ENCODE measurements around the gene RIPPLY1. TPM values are rescaled to one million over a fixed set of nuclear protein-coding genes. Genes with fewer than 3 reads are reported as not detected.

Gene RIPPLY1
- total and polyA plus RNA-seq, 2 donors (not counting 1 experiment from before 2014, with no cell fraction given) = not detected

DNA sequence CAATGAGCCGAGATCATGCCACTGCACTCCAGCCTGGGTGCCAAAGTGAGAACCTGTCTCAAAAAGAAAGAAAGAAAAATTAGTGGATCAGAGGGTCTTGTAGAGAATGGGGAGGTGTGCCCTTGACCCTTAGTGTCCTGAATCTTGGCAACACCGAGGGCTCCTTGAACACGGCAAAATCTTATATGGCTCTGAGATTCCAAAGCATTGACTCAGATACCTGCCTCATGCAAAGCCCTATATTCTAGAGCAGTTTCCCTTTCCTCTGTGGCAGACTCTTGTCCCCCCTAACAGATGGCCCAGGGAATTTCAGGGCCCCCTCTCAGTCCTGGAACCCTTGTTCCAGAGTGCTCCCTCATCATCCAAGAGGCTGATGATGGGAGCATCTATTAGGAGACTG lies 23.9 kb upstream of the RIPPLY1 start:
- no peak overlapping the region for H3K9ac ChIP-seq (ENCODE audit: insufficient read depth, low read length)
- H3K27ac ChIP-seq (ENCODE audit: insufficient read depth, low read length) = no peak overlapping the region
- DNase-seq (ENCODE audit: low read depth in 2 of 2) = no peak
- H3K4me2 ChIP-seq (ENCODE audit: extremely low read depth, insufficient read depth, low read length) = no peak overlapping the region
- H3K79me2 ChIP-seq (ENCODE audit: control insufficient read depth, insufficient read depth, low read length) = no peaks in the 10 kb centered on the region
- no peaks in the 10 kb centered on the region for H3K27me3 ChIP-seq (ENCODE audit: control insufficient read depth, insufficient read depth, low read length)
- peaks cover 1% of the 10 kb centered on the region for H3K4me1 ChIP-seq (ENCODE audit: control insufficient read depth, extremely low read depth, insufficient read depth, low read length)
- no peak for TF ChIP-seq EZH2 (IDR thresholded peaks at IDR 0.05; ENCODE audit: low read length, missing control alignments)
- TF ChIP-seq, protein P1, sequence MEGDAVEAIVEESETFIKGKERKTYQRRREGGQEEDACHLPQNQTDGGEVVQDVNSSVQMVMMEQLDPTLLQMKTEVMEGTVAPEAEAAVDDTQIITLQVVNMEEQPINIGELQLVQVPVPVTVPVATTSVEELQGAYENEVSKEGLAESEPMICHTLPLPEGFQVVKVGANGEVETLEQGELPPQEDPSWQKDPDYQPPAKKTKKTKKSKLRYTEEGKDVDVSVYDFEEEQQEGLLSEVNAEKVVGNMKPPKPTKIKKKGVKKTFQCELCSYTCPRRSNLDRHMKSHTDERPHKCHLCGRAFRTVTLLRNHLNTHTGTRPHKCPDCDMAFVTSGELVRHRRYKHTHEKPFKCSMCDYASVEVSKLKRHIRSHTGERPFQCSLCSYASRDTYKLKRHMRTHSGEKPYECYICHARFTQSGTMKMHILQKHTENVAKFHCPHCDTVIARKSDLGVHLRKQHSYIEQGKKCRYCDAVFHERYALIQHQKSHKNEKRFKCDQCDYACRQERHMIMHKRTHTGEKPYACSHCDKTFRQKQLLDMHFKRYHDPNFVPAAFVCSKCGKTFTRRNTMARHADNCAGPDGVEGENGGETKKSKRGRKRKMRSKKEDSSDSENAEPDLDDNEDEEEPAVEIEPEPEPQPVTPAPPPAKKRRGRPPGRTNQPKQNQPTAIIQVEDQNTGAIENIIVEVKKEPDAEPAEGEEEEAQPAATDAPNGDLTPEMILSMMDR (conservative IDR thresholded peaks at IDR 0.05 in 1 of 2, IDR thresholded peaks at IDR 0.05 in 1 of 2; ENCODE audit: low read depth in 1 of 2, low read length in 2 of 2) = no peak
- no peaks in the 10 kb centered on the region for H4K20me1 ChIP-seq (ENCODE audit: control insufficient read depth, extremely low read depth, insufficient read depth, low read length)
- H2AFZ ChIP-seq (ENCODE audit: low read length) = no peak overlapping the region
- H3K36me3 ChIP-seq (ENCODE audit: control insufficient read depth, insufficient read depth, low read length) = no peaks in the 10 kb centered on the region
- H3K9me3 ChIP-seq (ENCODE audit: control insufficient read depth, insufficient read depth, low read depth, low read length) = no peaks in the 10 kb centered on the region
- H3K4me3 ChIP-seq (replicated peaks in 1 of 4; ENCODE audit: control extremely low read depth in 1 of 4, insufficient read depth in 1 of 4, low read depth in 3 of 4, low read length in 4 of 4) = no peak overlapping the region

GRCh38 chrX:106921637-106922036 lies 18.5 kb upstream of the RIPPLY1 start:
- no peaks in the 10 kb centered on the region for H3K4me1 ChIP-seq (ENCODE audit: control insufficient read depth, extremely low read depth, insufficient read depth, low read length)
- no peak overlapping the region for H3K4me3 ChIP-seq (replicated peaks in 1 of 4; ENCODE audit: control extremely low read depth in 1 of 4, insufficient read depth in 1 of 4, low read depth in 3 of 4, low read length in 4 of 4)
- no peaks in the 10 kb centered on the region for H3K36me3 ChIP-seq (ENCODE audit: control insufficient read depth, insufficient read depth, low read length)
- no peak overlapping the region for H3K27ac ChIP-seq (ENCODE audit: insufficient read depth, low read length)
- H3K9me3 ChIP-seq (ENCODE audit: control insufficient read depth, insufficient read depth, low read depth, low read length) = no peaks in the 10 kb centered on the region
- H3K4me2 ChIP-seq (ENCODE audit: extremely low read depth, insufficient read depth, low read length) = no peak overlapping the region
- H2AFZ ChIP-seq (ENCODE audit: low read length) = no peak overlapping the region
- no peak for TF ChIP-seq EZH2 (IDR thresholded peaks at IDR 0.05; ENCODE audit: low read length, missing control alignments)
- TF ChIP-seq, protein P1 (conservative IDR thresholded peaks at IDR 0.05 in 1 of 2, IDR thresholded peaks at IDR 0.05 in 1 of 2; ENCODE audit: low read depth in 1 of 2, low read length in 2 of 2) = no peak
- no peak for DNase-seq (ENCODE audit: low read depth in 2 of 2)
- H3K9ac ChIP-seq (ENCODE audit: insufficient read depth, low read length) = no peak overlapping the region
- no peaks in the 10 kb centered on the region for H3K79me2 ChIP-seq (ENCODE audit: control insufficient read depth, insufficient read depth, low read length)
- H3K27me3 ChIP-seq (ENCODE audit: control insufficient read depth, insufficient read depth, low read length) = no peaks in the 10 kb centered on the region
- H4K20me1 ChIP-seq (ENCODE audit: control insufficient read depth, extremely low read depth, insufficient read depth, low read length) = no peaks in the 10 kb centered on the region

DNA sequence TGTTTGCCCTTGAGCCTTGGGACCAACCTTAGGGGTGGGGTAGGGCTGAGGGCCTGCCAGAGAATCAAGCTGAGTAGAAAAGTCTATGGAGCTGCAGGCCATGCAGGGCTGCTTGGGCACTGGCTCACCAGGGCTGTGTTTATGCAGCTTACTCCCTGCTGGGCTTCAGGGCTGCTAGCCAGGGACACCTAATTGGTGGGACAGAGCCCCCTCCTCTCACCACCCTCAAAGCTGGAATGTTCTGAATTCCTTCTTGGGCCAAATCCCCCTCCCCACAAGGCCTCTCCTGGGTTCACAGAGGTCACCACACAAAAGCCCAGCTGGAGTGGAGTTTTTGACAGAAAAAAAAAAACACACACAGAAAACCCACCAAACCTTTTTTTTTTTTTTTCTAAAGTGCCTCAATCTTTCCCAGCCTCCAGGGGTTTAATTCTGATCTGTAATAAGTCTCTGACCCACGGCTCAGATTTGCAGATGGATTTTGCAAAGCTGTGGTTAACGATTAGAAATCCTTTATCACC lies 16.9 kb upstream of the RIPPLY1 start, which contains the start of gene CLDN2:
TSS of gene CLDN2 (plus strand) at position 471 of the 521 bp plus-strand sequence. CDS start 7,827 bp downstream, outside the sequence.
- no peak for DNase-seq (ENCODE audit: low read depth in 2 of 2)
- Histone ChIP-seq H2AFZ (ENCODE audit: low read length) (no peak within 1 kb of the TSS), H3K4me1 (ENCODE audit: control insufficient read depth, extremely low read depth, insufficient read depth, low read length) (no peaks in the 10 kb centered on the region), H3K4me3 (replicated peaks in 1 of 4; ENCODE audit: control extremely low read depth in 1 of 4, insufficient read depth in 1 of 4, low read depth in 3 of 4, low read length in 4 of 4) (no peak within 1 kb of the TSS), H3K9me3 (ENCODE audit: control insufficient read depth, insufficient read depth, low read depth, low read length) (no peaks in the 10 kb centered on the region), H3K4me2 (ENCODE audit: extremely low read depth, insufficient read depth, low read length) (no peak within 1 kb of the TSS), H3K27ac (ENCODE audit: insufficient read depth, low read length) (no peak within 1 kb of the TSS), H3K27me3 (ENCODE audit: control insufficient read depth, insufficient read depth, low read length) (no peaks in the 10 kb centered on the region), H3K79me2 (ENCODE audit: control insufficient read depth, insufficient read depth, low read length) (no peaks in the 10 kb centered on the region), H4K20me1 (ENCODE audit: control insufficient read depth, extremely low read depth, insufficient read depth, low read length) (no peaks in the 10 kb centered on the region), H3K36me3 (ENCODE audit: control insufficient read depth, insufficient read depth, low read length) (no peaks in the 10 kb centered on the region), H3K9ac (ENCODE audit: insufficient read depth, low read length) (no peak within 1 kb of the TSS)
- TF ChIP-seq EZH2 (IDR thresholded peaks at IDR 0.05; ENCODE audit: low read length, missing control alignments) = no peak
- TF ChIP-seq, protein P1 (conservative IDR thresholded peaks at IDR 0.05 in 1 of 2, IDR thresholded peaks at IDR 0.05 in 1 of 2; ENCODE audit: low read depth in 1 of 2, low read length in 2 of 2) = no peak

Data from fibroblast of lung (primary cell).